Measurements from ENCODE around the gene GTPBP2. TPM values are rescaled to one million over a fixed set of nuclear protein-coding genes. Genes with fewer than 3 reads are reported as not detected.

GTPBP2 gene
- total and polyA plus RNA-seq, 10 of the 15 experiments (the other 5 are each of a cell fraction or from before 2014, with no cell fraction given): 5.9 to 63.4 (median 39.8) TPM

DNA sequence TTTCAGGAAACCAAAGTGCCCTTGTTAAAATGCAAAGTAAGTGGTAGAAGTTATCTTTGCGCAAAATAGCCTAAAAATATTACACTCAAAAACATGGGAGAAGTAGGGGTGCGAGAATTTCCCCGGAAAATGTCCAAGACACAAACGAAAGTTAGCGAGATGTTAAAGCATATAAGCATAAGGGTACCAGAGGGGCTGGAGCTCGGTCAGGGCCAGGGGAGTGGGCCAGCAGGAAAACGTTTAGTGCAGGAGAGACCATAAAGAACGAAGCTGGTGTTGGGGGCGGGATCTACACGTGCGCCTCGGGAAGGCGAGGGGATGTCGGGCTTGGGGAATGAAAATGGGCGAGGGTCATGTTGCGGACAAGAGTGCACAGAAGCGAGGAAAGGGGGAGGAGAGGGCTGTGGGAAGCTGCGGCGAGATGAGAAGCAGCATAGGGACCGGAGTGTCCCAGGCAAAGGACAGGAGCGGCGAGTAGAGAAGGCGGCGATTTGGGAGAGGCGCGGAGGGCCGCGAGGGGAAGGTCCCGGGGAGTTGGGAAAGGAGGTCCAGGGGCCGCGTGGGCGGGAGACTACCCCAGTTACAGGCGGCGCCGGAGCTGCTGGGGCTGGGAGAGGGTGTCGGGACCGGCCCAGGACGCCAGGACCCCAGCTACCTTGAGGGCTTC, 53.8 kb downstream of the GTPBP2 start (continued):
- TF ChIP-seq, protein P1, sequence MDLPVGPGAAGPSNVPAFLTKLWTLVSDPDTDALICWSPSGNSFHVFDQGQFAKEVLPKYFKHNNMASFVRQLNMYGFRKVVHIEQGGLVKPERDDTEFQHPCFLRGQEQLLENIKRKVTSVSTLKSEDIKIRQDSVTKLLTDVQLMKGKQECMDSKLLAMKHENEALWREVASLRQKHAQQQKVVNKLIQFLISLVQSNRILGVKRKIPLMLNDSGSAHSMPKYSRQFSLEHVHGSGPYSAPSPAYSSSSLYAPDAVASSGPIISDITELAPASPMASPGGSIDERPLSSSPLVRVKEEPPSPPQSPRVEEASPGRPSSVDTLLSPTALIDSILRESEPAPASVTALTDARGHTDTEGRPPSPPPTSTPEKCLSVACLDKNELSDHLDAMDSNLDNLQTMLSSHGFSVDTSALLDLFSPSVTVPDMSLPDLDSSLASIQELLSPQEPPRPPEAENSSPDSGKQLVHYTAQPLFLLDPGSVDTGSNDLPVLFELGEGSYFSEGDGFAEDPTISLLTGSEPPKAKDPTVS (IDR thresholded peaks at IDR 0.05; ENCODE audit: low read depth, low read length): no peak
- no peak for TF ChIP-seq BRCA1 (IDR thresholded peaks at IDR 0.05; ENCODE audit: low read depth, low read length)
- TF ChIP-seq ZNF384 (IDR thresholded peaks at IDR 0.05; ENCODE audit: borderline replicate concordance, low read depth, low read length): no peak

DNA sequence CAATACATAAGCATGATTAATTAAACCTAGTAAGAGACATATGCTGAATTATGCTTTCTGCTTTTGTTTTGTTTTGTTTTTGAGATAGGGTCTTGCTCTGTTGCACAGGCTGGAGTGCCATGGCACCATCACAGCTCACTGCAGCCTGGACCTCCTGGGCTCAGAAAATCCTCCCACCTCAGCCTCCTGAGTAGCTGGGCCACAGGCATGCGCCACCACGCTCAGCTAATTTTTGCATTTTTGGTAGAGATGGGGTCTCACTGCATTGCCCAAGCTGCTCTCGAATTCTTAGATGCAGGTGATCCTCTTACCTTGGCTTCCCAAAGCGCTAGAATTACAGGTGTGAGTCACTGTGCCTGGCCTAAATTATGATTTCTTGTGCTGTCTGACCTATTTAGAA, 57.0 kb downstream of the GTPBP2 start:
- intact Hi-C loops (cut with micrococcal nuclease; ENCODE audit: unreplicated experiment): no loop called here
- Histone ChIP-seq H3K9ac (ENCODE audit: control insufficient read depth, insufficient read depth, low read length) (no peak overlapping the region), H3K79me2 (ENCODE audit: control insufficient read depth, insufficient read depth, low read length) (peaks cover 39% of the 10 kb centered on the region)

More for the DNA sequence above, 57.0 kb downstream of the GTPBP2 start:
- H2AFZ ChIP-seq (ENCODE audit: control insufficient read depth, low read depth, low read length): no peak overlapping the region
- no peak overlapping the region for H3K4me3 ChIP-seq
- ChIA-PET CTCF (interaction anchor here (1.0 to 1.3 kb wide), 2 partner anchors 16 to 54 kb away, joined by 3 read pairs; no protein-coding TSS in a partner anchor), POLR2A (interaction anchor here (1.1 kb wide), 1 partner anchor 56 kb away, joined by 3 read pairs; no protein-coding TSS in a partner anchor), RAD21 (ENCODE audit: unreplicated experiment) (no interaction called here), SMC1A (ENCODE audit: uncharacterized antibody, unreplicated experiment) (interaction anchor here (1.3 kb wide), 1 partner anchor 24 kb away, joined by 3 read pairs; no protein-coding TSS in a partner anchor)
- TF ChIP-seq SREBF1 (IDR thresholded peaks at IDR 0.05; ENCODE audit: low read length) (no peak), FOS (IDR thresholded peaks at IDR 0.05; ENCODE audit: borderline replicate concordance, extremely low read depth, insufficient read length) (no peak), SRF (IDR thresholded peaks at IDR 0.05; ENCODE audit: low read depth in 2 of 2, low read length in 2 of 2) (no peak), ZZZ3 (IDR thresholded peaks at IDR 0.05; ENCODE audit: control insufficient read depth, insufficient read length, low read depth) (no peak)
- TF ChIP-seq, protein P2, sequence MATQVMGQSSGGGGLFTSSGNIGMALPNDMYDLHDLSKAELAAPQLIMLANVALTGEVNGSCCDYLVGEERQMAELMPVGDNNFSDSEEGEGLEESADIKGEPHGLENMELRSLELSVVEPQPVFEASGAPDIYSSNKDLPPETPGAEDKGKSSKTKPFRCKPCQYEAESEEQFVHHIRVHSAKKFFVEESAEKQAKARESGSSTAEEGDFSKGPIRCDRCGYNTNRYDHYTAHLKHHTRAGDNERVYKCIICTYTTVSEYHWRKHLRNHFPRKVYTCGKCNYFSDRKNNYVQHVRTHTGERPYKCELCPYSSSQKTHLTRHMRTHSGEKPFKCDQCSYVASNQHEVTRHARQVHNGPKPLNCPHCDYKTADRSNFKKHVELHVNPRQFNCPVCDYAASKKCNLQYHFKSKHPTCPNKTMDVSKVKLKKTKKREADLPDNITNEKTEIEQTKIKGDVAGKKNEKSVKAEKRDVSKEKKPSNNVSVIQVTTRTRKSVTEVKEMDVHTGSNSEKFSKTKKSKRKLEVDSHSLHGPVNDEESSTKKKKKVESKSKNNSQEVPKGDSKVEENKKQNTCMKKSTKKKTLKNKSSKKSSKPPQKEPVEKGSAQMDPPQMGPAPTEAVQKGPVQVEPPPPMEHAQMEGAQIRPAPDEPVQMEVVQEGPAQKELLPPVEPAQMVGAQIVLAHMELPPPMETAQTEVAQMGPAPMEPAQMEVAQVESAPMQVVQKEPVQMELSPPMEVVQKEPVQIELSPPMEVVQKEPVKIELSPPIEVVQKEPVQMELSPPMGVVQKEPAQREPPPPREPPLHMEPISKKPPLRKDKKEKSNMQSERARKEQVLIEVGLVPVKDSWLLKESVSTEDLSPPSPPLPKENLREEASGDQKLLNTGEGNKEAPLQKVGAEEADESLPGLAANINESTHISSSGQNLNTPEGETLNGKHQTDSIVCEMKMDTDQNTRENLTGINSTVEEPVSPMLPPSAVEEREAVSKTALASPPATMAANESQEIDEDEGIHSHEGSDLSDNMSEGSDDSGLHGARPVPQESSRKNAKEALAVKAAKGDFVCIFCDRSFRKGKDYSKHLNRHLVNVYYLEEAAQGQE (IDR thresholded peaks at IDR 0.05; ENCODE audit: low read depth, low read length): no peak
- no peaks in the 10 kb centered on the region; the same call in 1 of the 2 replicates for H3K4me1 ChIP-seq (ENCODE audit: control insufficient read depth, insufficient read depth, low read length)
- FAIRE-seq: no peak
- no peaks in the 10 kb centered on the region for H3K27me3 ChIP-seq (replicated peaks in 1 of 2; ENCODE audit: control insufficient read depth in 2 of 2, insufficient read depth in 2 of 2, low read length in 1 of 2)
- H3K27ac ChIP-seq (ENCODE audit: control insufficient read depth, insufficient read depth): no peak overlapping the region
- no TSS peak for BruUV-seq (replicated peaks)
- H3K4me2 ChIP-seq (ENCODE audit: control insufficient read depth, insufficient read depth): no peak overlapping the region
- no peaks in the 10 kb centered on the region for H4K20me1 ChIP-seq (ENCODE audit: control insufficient read depth, insufficient read depth)
- no peak for DNase-seq (ENCODE audit: low read depth, low spot score)
- in situ Hi-C loops (cut with MboI): no loop called here
- peaks cover 3 to 32% of the 10 kb centered on the region in 2 experiments for H3K36me3 ChIP-seq (ENCODE audit: control insufficient read depth in 2 of 2, insufficient read depth in 2 of 2, low read length in 1 of 2)
- H3K9me3 ChIP-seq (replicated peaks; ENCODE audit: control insufficient read depth, insufficient read depth, low read length): no peaks in the 10 kb centered on the region
- 100% methylated on average over 4 of the region's 4 CpGs for WGBS (ENCODE audit: insufficient coverage, insufficient replicate concordance, low lambda C conversion rate, missing lambda C conversion rate)
- no peak for ATAC-seq

All from GM12878 (cell line).